WI38 (cell line): ENCODE data around the gene ABCC9.
A peak's percentile ranks its signal among the peaks of the same experiment; 100 is the strongest.

ENCODE experiments used
- H3K4me3 ChIP-seq: 2 replicates; pipeline ENCODE4 v1.5.1; 2011; ENCODE audit warnings: low read depth, mild to moderate bottlenecking, control low read depth, low read length
- TF ChIP-seq, protein P1 (sequence below): IDR thresholded peaks from 2 replicates; pipeline ENCODE4 v1.5.1; 2012; ENCODE audit warnings: low read depth, mild to moderate bottlenecking, control low read depth, low read length

ABCC9 gene

DNA sequence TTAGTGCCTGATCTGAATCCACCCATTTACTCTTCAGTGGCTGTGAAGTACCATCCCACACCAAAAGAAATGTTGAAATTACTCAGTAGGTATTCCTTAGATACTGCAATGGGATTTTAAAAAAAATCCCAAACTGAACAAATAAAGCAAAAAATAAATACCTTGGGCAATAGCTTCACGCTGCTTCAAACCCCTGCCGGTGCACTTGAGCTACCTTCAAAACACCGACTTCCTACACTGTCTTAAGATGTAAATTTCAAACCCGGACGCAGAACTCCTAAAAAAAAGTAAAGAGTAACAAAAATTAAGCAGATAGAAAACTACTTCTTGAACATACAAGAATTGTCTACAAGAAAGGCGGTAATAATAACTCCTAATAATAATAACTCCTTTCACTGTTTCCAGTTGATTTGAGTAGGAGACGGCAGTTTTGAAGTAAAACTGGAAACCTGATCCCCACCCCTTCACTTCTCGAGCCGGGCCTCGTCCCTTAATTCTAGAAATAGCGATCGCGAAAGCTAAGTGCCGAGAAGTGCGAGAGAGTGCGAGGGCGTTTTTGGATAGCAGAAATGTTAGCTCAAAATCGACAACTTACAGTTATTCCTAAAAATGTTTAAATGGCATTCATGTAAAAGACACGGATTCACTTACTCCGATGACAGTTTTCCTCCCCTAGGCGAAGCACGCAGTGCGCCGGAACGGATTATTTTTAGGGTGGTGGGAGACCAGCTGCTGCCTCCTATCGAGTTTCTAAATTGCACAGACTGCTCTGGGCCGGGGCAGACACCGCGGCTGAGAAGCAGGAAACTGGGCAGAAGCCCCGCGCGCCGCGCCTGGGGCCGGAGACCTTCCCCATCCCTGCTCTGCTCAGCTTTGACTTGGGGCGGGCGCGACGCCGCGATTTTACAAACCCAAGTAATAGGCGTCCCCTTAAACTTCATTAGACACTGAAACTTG, at the start of gene ABCC9:
Gene ABCC9 (minus strand): TSS at position 878 of the 957 bp plus-strand sequence. CDS start 4,752 bp downstream, outside the sequence.
- TF ChIP-seq, protein P1, sequence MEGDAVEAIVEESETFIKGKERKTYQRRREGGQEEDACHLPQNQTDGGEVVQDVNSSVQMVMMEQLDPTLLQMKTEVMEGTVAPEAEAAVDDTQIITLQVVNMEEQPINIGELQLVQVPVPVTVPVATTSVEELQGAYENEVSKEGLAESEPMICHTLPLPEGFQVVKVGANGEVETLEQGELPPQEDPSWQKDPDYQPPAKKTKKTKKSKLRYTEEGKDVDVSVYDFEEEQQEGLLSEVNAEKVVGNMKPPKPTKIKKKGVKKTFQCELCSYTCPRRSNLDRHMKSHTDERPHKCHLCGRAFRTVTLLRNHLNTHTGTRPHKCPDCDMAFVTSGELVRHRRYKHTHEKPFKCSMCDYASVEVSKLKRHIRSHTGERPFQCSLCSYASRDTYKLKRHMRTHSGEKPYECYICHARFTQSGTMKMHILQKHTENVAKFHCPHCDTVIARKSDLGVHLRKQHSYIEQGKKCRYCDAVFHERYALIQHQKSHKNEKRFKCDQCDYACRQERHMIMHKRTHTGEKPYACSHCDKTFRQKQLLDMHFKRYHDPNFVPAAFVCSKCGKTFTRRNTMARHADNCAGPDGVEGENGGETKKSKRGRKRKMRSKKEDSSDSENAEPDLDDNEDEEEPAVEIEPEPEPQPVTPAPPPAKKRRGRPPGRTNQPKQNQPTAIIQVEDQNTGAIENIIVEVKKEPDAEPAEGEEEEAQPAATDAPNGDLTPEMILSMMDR, result no peak
- H3K4me3 ChIP-seq, result peak within 1 kb of the TSS; percentile 49

DNA sequence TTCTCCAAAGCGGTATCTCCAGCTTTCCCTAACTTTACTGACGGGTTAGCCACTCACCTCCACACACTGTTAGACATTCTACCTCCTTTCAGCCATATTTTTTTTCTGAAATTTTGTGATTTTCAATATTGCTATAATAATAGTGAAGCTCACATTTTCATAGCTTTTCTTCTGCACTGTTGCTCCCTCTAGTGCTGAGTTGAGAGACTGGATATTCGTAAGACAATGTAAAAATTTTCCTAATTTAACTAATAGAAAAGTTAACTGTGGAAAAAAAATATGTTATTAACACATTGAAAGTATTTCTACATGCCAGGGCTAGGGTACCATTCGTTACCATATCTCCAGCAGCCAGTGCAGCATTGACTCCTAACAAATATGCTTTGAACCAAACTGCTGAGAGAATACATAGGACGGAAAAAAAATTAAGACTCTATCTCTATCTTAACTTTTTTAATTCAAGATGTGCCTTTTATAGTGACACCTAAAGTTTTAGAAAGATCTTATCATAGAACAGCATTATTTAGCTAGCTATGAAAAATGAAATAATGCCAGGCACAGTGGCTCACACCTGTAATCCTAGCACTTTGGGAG, 48.7 kb upstream of the ABCC9 start:
- no peak overlapping the region for H3K4me3 ChIP-seq
- TF ChIP-seq, protein P1, result no peak

DNA sequence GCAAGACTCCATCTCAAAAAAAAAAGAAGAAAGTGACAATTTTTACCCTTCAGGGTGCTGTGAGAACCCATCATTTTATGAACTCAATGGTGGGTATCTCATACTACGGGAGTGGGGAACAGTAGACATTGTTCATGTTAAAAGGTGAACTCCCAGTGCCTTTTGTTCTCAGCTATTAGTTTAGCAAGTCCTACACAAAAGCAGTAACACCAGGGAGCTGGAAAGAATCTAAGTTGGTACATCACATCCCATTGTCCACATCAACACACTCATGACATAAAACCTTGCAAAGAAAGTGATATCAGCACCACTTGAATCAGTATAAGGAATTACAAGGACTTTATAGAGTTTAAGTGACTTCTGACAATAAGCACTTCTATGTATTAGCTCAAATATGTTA, 47.4 kb upstream of the ABCC9 start:
- TF ChIP-seq, protein P1, result no peak
- H3K4me3 ChIP-seq, result no peak overlapping the region

DNA sequence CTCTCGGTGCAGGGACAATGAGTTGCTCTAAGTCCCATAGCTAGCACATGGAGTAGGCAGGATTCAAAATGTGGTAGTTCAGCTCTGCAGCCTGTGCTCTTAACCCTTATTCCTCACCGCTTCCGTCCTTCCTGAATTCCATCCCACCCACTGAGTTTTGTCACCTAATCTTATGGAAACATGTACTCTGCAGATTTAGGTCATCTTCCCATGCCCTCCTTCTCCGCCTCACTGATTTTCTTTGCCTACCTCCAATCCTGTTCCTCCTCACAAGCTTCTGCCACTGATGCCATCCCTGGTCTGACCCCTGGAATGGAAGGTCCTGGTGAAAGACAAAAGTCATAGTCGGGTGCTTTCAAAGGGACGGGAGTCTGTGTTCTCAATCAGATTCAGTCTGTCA, 46.5 kb upstream of the ABCC9 start:
- TF ChIP-seq, protein P1, result no peak
- H3K4me3 ChIP-seq, result no peak overlapping the region

DNA sequence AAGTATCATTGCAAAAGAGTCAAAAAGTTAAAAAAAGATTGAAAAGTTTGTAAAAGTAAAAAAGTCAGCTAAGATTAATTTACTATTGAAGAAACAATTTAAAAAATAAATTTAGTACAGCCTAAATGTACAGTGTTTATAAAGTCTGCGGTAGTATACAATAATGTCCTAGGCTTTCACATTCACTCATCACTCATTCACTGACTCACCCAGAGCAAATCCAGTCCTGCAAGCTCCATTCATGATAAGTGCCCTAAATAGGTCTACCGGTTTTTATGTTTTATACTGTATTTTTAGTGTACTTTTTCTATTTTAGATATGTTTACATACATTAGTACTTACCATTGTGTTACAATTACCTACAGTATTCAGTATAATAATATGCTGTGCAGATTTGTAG, 43.9 kb upstream of the ABCC9 start:
- H3K4me3 ChIP-seq, result no peak overlapping the region
- TF ChIP-seq, protein P1, result no peak

DNA sequence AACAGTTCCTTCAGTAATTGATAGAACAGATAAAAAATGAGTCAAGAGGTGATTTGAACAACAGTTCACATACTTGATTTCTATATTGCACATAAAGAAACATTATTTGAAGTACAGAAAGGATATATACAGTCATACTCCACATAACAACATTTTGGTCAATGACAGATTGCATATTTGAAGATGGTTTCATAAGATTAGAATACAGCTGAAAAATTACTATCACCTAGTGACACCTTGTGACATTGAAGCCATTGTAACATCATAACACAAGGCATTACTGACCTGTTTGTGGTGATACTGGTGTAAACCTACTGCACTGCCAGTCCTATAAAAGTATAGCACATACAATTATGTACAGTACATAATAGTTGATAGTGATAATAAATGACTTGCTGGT, 43.1 kb upstream of the ABCC9 start:
- no peak overlapping the region for H3K4me3 ChIP-seq
- TF ChIP-seq, protein P1, result no peak

DNA sequence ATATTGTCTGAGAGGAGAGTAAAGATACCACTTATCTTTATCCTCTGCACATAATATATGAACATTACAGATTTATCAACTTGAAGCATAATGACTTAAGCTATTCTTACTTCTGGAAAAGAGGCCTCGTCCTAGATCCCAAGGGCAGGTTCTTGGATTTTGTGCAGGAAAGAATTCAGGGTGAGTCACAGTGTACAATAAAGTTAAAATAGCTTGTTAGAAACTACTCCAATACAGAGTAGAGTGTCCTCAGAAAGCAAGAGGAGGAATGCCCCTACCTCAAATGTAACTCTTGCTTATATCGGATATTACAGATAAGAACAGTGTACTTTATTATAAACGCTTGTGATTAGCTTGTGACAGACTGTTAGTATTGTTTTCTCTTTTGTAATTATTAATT, 41.9 kb upstream of the ABCC9 start:
- TF ChIP-seq, protein P1, result no peak
- no peak overlapping the region for H3K4me3 ChIP-seq
